ENCODE results near the gene KDM5B.
"Not testable (repeated sequence)": the region's sequence is repeated elsewhere in the genome, so short reads cannot be mapped to it uniquely, and the experiment has no call there.

Gene KDM5B

GRCh38 chr1:202723708-202724107 lies 84.5 kb downstream of the KDM5B start:
- in situ Hi-C loops (cut with MboI; ENCODE audit: low sequenced_read_pairs, unreplicated experiment), result loop anchor here (25.0 kb wide), 1 partner anchor 261 kb away; no protein-coding TSS in a partner anchor
- TF ChIP-seq CTCF (IDR thresholded peaks at IDR 0.05; ENCODE audit: borderline replicate concordance, control extremely low read depth, extremely low read depth, insufficient read depth, missing control alignments), result no peak
- DNase-seq (ENCODE audit: low spot score), result no peak

- in situ Hi-C loops (cut with MboI; ENCODE audit: low sequenced_read_pairs, unreplicated experiment), result loop anchor here (25.0 kb wide), 1 partner anchor 261 kb away; no protein-coding TSS in a partner anchor
- DNase-seq (ENCODE audit: low spot score), result not testable (repeated sequence)
Observed at GRCh38 chr1:202723046-202723445, 85.2 kb downstream of the KDM5B start.

- in situ Hi-C loops (cut with MboI; ENCODE audit: low sequenced_read_pairs, unreplicated experiment), result loop anchor here (25.0 kb wide), 1 partner anchor 254 kb away; no protein-coding TSS in a partner anchor
- no peak for TF ChIP-seq CTCF (IDR thresholded peaks at IDR 0.05; ENCODE audit: borderline replicate concordance, control extremely low read depth, extremely low read depth, insufficient read depth, missing control alignments)
- DNase-seq (ENCODE audit: low spot score), result no peak
Observed at GRCh38 chr1:202716654-202717053, 91.6 kb downstream of the KDM5B start.

GRCh38 chr1:202714202-202714601 lies 94.0 kb downstream of the KDM5B start:
- in situ Hi-C loops (cut with MboI; ENCODE audit: low sequenced_read_pairs, unreplicated experiment), result loop anchor here (25.0 kb wide), 1 partner anchor 252 kb away; no protein-coding TSS in a partner anchor
- DNase-seq (ENCODE audit: low spot score), result not testable (repeated sequence)

- no peak for TF ChIP-seq CTCF (IDR thresholded peaks at IDR 0.05; ENCODE audit: borderline replicate concordance, control extremely low read depth, extremely low read depth, insufficient read depth, missing control alignments)
- DNase-seq (ENCODE audit: low spot score), result no peak
- in situ Hi-C loops (cut with MboI; ENCODE audit: low sequenced_read_pairs, unreplicated experiment), result loop anchor here (25.0 kb wide), 1 partner anchor 251 kb away; no protein-coding TSS in a partner anchor
Observed at GRCh38 chr1:202713110-202713509, 95.1 kb downstream of the KDM5B start.

- no peak for DNase-seq (ENCODE audit: low spot score)
- TF ChIP-seq CTCF (IDR thresholded peaks at IDR 0.05; ENCODE audit: borderline replicate concordance, control extremely low read depth, extremely low read depth, insufficient read depth, missing control alignments), result no peak
- in situ Hi-C loops (cut with MboI; ENCODE audit: low sequenced_read_pairs, unreplicated experiment), result loop anchor here (25.0 kb wide), 1 partner anchor 250 kb away; no protein-coding TSS in a partner anchor
Observed at GRCh38 chr1:202711949-202712635, 96.1 kb downstream of the KDM5B start.

- no peak for TF ChIP-seq CTCF (IDR thresholded peaks at IDR 0.05; ENCODE audit: borderline replicate concordance, control extremely low read depth, extremely low read depth, insufficient read depth, missing control alignments)
- in situ Hi-C loops (cut with MboI; ENCODE audit: low sequenced_read_pairs, unreplicated experiment), result loop anchor here (25.0 kb wide), 1 partner anchor 248 kb away; no protein-coding TSS in a partner anchor
- peak; percentile 65 for DNase-seq (ENCODE audit: low spot score)
Observed at GRCh38 chr1:202710070-202711045, 97.9 kb downstream of the KDM5B start, which contains the start of gene SYT2. Gene SYT2, minus strand, starts transcription at chr1:202710454. Its CDS starts 104,682 bp downstream, at chr1:202605772.

Data from GM13976 (cell line).